GM18517 (cell line): Measurements from ENCODE around the gene ZKSCAN1.
"Not testable (repeated sequence)": the region's sequence is repeated elsewhere in the genome, so short reads cannot be mapped to it uniquely, and the experiment has no call there.

ENCODE experiments used
- ATAC-seq: cut with Tn5 transposase; IDR thresholded peaks from one replicate; pipeline ENCODE4 v1.9.1; 2021; ENCODE audit warnings: mild to moderate bottlenecking, moderate library complexity; ENCODE audit not compliant: unreplicated experiment

The ZKSCAN1 gene

GRCh38 chr7:100015232-100016214 is at the start of gene ZKSCAN1:
ZKSCAN1 (plus strand) TSS chr7:100015596; CDS start chr7:100023507, 7,911 bp downstream.
- ATAC-seq: peak; percentile 88

GRCh38 chr7:99969298-99969697 is 46.1 kb upstream of the ZKSCAN1 start:
- no peak for ATAC-seq

- ATAC-seq: not testable (repeated sequence)
These were observed 45.6 kb upstream of the ZKSCAN1 start for GRCh38 chr7:99969813-99970212.

GRCh38 chr7:99971242-99971641 is 44.2 kb upstream of the ZKSCAN1 start:
- ATAC-seq: no peak

- ATAC-seq: not testable (repeated sequence)
These were observed 41.6 kb upstream of the ZKSCAN1 start for GRCh38 chr7:99973817-99974216.

GRCh38 chr7:99974681-99975080 is 40.7 kb upstream of the ZKSCAN1 start:
- no peak for ATAC-seq

- no peak for ATAC-seq
These were observed 39.4 kb upstream of the ZKSCAN1 start, which contains the start of gene AZGP1 for GRCh38 chr7:99975782-99976521. AZGP1 (minus strand) TSS chr7:99976031; CDS start chr7:99976020, 11 bp downstream.

- ATAC-seq: no peak
These were observed 38.8 kb upstream of the ZKSCAN1 start for GRCh38 chr7:99976626-99977025.

GRCh38 chr7:99979814-99980225 is 35.6 kb upstream of the ZKSCAN1 start:
- peak; percentile 28 for ATAC-seq

GRCh38 chr7:99980448-99980872 is 34.9 kb upstream of the ZKSCAN1 start:
- ATAC-seq: peak; percentile 58

- ATAC-seq: not testable (repeated sequence)
These were observed 34.3 kb upstream of the ZKSCAN1 start for GRCh38 chr7:99981066-99981465.

GRCh38 chr7:99984593-99984992 is 30.8 kb upstream of the ZKSCAN1 start:
- no peak for ATAC-seq

GRCh38 chr7:99987306-99987705 is 28.1 kb upstream of the ZKSCAN1 start:
- ATAC-seq: not testable (repeated sequence)

GRCh38 chr7:99987846-99988245 is 27.6 kb upstream of the ZKSCAN1 start:
- no peak for ATAC-seq

- no peak for ATAC-seq
These were observed 24.9 kb upstream of the ZKSCAN1 start for GRCh38 chr7:99990460-99990852.

- not testable (repeated sequence) for ATAC-seq
These were observed 23.9 kb upstream of the ZKSCAN1 start for GRCh38 chr7:99991543-99991942.

GRCh38 chr7:99992330-99993038 is 22.9 kb upstream of the ZKSCAN1 start:
- no peak for ATAC-seq

- no peak for ATAC-seq
These were observed 20.6 kb upstream of the ZKSCAN1 start for GRCh38 chr7:99994819-99995218.

- no peak for ATAC-seq
These were observed 18.4 kb upstream of the ZKSCAN1 start for GRCh38 chr7:99996755-99997544.

- no peak for ATAC-seq
These were observed 17.8 kb upstream of the ZKSCAN1 start for GRCh38 chr7:99997545-99998137.
